Hepatic stellate cell (primary cell): Measurements from ENCODE around the gene TMEM100.
A peak's percentile ranks its signal among the peaks of the same experiment; 100 is the strongest.

Source experiments
- DNase-seq: peaks from one replicate; pipeline ENCODE4 v3.0.0; 2011; ENCODE audit warnings: low spot score

Gene TMEM100, protein sequence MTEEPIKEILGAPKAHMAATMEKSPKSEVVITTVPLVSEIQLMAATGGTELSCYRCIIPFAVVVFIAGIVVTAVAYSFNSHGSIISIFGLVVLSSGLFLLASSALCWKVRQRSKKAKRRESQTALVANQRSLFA

DNA sequence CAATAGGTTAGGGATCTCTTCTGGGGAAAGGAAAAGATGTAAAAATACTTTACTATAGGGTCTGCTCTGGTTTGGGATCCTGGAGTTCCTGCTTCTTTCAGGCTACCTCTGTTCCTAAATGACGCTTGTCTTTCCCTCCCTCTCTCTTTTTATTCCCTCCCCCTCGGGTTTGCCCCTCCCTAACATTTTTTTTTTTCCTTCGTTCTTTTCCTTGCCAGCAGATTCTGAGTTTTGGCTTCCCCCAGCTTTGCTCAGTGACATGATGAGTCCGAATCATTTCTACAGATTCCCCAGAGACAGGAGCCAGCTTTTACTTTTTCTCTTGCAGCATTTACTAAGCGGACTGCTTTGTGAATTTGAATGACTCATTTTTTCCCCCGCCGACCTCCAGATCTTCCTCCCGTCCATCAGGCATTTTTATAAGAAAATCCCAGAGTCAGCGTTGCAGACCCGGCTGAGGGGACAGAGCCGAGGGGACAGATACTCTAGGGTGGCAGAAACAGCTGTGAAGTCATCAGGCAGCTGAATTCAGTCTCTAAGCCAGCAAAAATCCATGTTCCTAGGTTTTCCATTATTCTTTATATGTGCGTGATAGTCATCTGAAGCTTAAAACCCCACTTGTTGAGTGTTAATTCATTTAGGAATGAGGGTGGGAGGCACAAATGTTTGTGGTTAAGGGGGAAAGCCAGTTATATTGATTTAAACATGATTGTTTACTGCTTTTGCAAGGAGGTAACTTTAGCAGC, at the start of gene TMEM100:
Gene TMEM100 (minus strand): TSS at position 123 of the 746 bp plus-strand sequence. CDS start 1,794 bp downstream, outside the sequence.
- peak; percentile 22 for DNase-seq

DNA sequence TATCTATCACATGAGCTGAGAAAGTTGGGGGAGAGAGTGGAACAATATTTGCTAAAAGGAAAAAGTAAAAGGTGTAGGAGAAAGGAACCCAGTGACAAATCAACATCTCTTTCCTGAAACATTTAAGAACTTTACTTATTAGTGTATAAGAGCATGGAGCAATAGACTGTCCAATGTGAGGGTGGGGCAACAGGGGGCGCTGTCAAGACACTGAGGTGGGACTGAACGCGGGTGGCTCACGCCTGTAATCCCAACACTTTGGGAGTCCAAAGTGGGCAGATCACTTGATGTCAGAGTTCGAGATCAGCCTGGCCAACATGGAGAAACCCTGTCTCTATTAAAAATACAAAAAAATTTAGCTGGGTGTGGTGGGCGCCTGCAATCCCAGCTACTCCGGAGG, 49.4 kb upstream of the TMEM100 start:
- DNase-seq, result no peak

DNA sequence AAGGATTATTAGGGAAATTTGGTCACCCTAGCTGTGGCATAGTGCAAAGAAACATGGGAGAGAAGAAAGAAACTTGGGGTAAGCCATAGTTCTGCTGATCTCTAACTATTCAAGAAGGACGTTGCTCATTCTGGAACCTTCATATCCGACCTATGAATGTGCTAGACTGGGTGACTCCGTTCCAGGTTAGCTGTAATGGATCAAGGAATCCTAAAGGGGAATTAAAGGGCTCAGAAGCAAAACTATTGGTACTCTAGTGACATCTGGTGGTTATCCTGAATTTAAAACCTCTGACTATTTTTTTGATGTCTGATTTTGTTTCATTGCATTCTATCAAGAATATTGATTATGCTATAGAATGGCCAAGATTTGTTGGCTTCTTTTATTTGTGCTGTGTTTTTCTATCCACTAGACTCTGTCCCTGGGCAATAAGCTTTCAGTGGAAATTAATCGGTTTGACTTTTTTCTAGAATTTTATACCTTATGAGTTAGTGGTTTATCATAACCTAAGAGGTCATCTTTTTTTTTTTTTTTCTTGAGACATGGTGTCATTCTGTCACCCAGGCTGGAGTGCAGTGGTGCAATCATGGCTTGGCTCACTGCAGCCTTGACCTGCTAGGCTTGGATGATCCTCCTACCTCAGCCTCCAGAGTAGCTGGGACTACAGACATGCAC, 47.7 kb upstream of the TMEM100 start:
- peak; percentile 27 for DNase-seq

DNA sequence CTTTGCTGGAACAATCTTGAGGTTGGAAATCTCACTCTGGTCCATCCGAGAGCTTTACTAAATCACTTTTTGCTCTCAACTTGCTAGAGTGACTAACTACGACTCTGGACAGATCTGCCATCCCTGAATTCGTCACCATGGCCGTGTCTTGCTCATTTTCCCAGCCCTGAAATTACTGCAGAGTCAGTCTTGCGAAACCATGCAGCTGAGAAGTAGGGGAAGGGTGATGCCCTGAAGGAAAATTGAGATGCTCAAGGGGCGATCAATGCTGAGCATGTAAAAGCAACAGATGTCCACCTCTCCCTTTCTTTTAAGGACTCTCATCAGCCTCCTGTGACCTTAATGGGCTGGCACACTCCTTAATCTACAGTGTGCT, 46.9 kb upstream of the TMEM100 start:
- DNase-seq, result peak; percentile 29

DNA sequence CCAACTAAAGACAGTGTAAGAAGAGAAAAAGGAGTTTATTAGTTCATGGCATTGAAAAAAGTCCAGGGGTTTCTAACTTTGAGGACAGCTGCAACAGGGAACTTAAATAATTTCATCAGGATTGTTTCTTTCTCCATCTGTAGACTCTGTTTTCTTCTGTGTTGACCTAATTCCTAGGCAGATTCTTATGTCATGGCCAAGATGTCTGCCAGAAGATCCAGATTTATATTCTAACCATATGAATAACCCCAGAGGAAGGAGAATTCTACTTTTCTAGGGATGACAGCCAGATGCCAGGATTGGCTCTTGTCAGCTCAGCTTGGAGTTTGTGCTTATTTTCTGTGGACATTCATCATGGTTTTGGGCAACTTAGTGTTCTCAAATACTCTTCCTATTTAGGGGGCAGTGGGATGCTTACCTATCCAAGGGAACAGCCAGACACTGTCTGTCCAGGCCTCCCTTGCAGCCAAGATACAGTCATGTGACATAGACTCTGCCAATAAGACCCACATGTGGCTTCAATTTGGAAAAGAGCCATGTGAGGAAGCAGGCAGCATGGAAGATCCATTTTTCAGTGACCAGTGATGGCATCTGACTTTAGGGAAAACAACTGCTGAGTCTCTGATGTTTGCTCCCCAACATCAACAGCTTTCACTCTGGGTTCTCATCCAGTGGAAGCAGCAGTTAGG, 46.4 kb upstream of the TMEM100 start:
- no peak for DNase-seq

DNA sequence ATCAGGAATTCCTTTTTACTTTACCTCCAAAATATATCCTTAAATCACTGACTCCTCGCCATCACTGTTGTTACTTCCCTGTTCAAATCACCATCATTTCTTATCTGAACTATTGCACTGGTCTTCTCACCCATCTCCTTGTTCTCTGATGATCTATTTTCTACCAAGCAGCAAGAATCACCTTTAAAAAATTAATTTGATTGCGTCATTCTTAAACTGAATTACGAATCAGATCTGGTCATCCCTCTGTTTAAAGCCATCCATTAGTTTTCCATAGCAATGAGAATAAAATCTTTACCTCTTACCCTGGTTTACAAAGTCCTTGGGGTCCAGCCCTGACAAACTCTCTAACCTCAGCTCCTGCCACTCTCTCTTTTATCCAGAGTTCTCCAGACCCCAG, 42.8 kb upstream of the TMEM100 start:
- DNase-seq, result no peak

DNA sequence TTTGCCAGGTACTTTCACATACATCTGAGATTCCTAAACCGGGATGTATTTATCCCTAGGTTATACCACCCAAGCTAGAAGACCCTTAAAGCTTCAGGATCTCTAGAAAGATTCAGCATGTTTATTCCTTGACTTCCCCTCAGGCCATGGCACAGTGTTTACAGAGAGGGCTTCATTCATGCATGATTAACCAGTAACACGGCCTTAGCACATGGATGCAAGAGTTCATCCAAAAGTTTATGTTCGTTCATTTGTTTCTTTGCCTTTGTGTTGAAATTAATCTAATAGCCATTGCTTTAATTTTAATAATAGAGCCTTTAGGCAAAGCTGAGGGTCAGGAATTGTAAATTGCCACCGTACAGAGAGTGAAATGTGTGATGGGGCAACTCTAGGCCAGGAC, 41.9 kb upstream of the TMEM100 start:
- no peak for DNase-seq

DNA sequence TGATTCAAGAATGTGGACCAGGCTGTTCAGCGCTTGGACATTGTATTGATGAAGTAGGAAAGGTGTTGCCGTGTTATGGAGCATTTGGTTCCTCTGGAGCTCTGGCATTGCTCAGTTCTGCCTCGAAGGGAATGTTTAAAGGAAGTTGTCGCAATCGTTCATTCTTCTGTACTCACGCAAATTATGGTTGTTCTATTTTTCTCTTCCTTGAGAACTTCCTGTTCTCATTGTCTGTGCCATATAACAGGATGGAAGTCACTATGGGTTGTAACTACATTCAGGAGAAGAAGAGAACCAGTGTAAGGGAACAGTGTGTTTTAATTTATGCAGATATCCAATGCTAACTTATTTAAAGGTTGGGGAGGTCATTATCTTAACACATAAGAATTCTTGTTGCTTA, 41.2 kb upstream of the TMEM100 start:
- no peak for DNase-seq

DNA sequence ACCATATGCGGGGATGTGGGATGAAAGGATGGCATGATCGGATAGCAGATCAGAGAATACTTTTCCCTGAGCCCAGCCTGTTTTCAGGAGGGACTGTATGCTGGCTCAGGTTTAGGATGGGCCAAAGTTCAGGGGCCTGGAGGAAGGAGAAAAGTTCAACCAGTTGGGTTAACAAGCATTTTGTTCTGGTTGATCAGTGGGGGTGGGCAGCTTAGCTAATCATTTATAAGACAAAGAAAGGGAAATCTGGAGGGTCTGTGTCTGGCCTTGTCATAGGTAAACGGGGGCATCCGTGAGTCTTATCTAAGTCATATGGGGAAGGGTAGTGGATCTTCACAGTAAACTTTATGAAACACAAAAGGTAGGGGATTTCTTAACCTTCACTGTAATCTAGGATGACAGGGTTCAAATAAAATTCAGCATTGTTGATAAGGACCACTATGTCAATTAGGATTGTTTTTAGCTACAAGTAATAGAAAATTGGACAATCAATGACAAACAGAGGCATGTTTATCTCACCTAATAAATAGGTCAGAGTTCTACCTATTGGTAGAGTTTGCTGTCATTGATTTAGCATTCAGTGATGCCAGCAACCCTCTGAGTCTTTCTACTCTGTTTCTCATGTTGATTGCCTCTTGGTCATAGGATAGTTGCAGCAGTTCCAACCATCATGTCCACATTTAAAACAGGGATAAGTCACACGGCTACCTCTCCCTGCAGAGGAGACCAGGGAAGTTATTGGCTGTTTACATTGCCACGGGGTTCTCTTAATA, 39.6 kb upstream of the TMEM100 start:
- no peak for DNase-seq

DNA sequence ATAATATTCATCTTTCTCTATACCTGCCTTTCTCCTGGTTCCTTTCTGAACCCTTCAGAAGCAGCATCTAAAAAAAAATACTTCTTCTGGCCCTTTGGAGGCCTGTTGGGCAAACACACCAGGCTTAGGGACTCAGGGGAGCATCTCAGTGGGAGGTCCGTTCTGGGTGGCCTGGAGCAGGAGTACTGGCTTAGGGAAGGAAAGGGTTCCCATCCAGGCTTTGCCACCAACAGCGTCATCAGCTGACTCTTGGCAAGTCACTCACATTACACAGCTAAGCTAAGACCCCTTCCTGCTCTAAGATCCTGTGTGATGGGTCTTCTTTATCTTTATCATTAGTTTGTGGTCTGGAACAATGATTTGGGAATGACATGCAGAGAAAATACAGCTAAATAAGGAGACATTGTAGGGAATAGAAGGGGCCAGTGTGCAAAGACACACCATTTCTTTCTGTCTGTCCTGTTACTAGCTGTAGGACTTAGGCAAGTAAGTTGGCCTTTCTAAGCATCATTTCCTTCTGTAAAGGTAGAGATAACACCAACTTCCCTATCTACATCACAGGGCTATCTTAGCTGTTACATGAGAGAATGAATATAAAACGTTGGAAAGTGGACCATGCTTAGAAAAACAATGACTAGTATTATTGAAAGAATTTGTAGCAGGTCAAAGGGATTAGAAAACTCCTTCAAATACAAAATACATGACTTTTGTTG, 38.1 kb upstream of the TMEM100 start:
- DNase-seq, result no peak

DNA sequence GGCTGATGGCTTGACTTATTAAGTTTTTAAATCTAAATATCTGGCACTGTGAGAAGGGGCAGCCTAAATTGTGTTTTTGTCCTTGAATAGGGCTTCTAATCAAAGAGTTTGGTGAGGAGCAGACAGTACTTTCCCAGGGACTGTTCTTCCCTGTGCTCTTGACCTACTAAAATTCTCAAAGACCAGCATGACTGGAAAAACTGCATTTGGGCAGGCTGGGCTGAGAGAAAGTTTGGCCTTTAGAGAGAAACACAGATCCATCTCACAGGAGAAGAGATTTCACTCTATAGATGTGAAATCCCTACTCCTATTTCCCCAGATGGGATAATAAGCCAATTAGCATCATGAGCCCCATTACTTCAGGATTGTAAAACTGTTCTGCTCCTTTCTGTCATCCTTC, 35.5 kb upstream of the TMEM100 start:
- DNase-seq, result no peak

DNA sequence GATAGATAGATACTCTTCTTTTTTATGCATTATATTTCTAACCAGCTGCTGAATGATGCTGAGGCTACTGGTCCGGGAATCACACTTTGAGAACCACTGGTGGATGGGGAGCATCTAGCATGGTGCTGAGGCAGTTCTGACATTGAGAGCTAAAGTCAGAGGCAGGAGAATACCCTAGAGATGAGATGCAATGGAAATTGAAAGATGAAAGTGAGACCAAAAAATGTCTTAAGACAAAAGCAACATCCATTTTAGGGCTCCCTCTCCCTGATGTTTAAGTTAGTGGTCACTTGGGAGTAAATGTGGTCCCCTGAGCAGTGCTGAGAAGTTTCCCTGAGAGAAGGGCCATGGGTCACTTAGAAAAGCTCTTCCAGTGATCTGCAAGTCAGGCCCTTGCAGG, 35.0 kb upstream of the TMEM100 start:
- DNase-seq, result no peak

DNA sequence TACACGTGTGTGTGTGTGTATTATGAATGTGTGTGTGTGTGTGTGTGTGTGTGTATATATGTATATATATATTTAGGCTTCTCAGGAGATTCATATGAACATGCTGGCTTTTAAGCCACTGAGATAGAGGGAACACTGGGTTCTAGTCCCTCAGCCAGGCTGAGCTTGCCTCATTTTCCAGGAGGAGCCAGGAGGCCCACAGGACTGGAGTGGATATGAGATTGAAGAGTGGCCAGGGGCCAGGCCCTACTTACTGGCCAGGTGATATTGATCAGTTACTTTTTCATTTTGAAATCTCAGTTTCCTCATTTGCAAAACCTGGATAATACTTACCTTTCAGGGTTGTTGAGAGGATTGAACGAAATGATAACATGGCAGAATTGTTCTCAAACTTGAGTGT, 34.0 kb upstream of the TMEM100 start:
- DNase-seq, result no peak

DNA sequence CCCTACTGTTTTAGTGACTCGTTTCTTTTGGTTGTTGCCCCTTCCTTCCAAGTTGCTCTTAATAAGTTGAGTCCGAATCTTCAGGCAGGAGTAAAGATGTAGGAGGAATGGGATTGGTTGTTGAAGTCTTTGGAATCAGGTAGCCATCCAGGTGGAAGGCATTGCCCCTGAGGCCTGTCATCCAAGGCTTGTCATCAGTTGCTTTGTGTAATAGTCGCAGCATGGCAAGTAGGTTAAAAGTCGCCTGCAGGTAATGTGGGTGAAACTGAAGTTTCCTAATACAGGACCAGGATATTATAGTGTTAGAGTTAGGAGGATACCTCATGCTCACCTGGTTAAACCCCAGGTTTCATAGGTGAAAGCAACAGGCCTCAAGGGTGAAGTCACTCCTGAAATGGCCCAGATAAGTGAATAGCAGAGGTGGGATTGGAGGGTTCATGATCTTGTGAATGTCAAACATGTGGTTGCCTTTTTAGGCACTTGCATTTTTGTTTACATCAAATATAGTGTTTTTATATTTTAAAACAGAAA, 29.1 kb upstream of the TMEM100 start:
- DNase-seq, result no peak

DNA sequence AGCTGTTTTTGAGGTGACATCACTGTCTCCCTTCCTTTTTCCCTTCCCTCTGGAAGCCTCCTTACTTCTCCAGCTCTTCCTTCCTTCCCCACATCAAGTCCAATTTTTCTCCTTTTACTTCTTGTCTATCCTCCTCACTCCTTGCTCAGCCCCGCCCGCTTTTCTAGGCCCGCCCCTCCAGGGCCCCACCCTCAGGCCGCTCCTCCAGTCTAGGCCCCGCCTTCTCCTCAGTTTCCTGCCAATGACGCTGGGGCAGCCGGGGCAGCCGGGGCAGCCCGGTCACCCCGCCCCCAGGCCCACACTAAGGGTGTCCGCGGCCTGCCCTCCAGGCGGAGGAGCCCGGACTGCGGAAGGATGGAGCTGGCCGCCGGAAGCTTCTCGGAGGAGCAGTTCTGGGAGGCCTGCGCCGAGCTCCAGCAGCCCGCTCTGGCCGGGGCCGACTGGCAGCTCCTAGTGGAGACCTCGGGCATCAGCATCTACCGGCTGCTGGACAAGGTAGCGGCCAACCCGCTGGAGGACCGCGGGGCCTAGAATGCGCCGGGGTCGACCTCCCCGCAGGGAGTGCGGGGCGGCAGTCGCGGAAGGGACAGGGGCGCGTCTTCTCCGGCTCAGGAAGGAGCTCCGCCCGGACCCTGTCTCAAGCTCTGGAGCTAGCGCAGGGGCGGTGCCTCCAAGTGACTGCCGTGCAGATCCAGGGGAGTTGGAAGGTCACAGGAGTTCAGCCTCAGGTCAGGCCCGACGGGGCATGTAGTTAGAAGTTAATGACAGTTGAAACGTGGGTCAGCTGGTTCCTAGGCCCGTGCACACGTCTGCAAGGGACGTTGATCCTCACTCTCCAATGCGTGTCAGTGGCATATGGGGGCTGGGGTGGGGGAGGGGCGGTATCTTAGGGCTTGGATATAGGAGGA, 28.3 kb upstream of the TMEM100 start, which contains the start of gene PCTP:
Gene PCTP (plus strand): TSS at position 302 of the 908 bp plus-strand sequence. CDS start 53 bp downstream, at position 355.
- peak; percentile 89 for DNase-seq

DNA sequence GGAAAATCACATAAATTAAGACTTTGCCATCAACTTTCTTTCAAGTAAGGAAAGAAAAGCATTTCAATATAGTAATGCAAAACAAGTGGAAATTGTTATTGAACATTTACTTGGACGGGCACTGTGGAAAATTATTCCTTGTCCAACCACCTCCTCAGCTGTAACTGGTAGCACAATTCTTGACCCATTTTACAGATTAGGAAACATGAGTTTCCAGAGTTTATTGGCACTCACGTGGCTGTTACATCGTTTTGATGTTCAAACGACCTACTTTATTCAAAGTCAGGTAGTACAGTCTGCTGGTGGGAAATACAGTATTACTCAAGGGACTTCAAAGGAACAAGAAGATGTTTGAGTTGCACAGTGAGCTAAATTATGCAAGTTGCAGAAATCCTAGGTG, 27.3 kb upstream of the TMEM100 start:
- no peak for DNase-seq

DNA sequence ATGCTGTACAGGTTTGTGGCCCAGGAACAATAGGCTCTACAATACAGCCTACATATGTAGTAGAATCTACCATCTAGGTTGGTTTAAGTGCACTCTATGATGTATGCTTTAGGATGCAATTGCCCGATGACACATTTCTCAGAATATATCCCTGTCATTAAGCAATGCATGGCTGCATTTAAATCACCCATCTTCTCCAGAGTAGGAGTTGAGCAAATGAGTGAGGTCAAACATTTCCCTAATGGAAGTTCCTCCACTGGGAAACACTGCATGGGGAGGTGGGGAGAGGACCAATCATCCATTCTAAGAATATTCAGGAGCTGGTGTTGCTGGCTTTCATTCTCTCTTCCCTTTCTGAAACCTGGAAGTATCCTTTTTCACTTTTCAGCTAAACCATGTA, 26.2 kb upstream of the TMEM100 start:
- no peak for DNase-seq

DNA sequence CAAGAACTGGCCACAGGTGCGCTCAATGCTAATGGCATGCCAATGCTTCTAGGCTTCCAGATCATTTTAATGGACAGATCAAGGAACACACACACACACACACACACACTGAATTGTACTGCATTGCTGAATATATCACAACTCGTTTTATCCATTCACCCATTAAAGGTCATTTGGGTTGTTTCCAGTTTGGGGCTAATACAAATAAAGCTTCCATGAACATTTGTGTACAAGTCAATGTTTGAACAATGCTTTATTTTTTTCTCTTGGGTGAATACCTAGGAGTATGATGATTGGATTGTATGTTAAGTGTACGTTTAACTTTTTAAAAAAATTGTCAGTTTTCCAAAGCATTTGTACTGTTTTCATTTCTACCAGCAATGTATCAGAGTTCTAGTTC, 24.5 kb upstream of the TMEM100 start:
- no peak for DNase-seq

DNA sequence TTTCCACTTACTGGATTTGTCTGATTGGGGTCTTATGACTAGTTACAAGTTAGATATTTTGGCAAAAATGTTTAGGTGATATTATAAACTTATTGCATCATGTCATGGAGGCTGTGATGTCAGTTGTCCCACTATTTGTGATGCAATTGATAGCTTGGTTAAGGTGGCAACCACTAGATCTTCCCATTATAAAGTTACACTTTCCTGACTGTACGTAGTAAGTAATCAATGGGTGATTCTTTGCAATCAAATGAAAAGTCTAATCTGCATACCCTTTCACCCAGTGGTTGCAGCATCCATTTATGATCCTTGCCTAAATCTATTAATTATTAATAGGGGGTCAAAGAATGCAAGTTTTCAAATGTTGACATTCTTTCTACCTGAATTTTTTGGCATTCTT, 23.8 kb upstream of the TMEM100 start:
- no peak for DNase-seq

DNA sequence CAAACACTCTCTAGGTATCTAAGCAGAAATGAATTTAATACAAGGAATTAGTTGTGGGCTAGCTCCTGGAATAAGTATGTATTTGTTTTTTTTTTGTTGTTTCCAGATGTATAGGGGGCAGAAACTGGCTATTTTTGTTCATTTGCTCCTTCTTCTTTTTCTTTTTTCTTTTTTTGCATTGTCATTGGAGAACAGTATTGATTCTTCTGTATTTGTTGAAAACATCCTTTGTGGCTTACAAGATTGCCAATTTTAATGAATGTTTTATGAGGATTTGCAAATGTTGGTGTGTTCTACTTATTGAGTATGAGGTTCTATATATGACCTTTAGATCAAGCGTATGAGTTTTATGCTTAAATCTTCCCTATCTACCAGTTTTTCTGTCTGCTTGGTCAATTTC, 22.6 kb upstream of the TMEM100 start:
- no peak for DNase-seq
